ENCODE measurements around the gene SETBP1.

SETBP1 gene

DNA sequence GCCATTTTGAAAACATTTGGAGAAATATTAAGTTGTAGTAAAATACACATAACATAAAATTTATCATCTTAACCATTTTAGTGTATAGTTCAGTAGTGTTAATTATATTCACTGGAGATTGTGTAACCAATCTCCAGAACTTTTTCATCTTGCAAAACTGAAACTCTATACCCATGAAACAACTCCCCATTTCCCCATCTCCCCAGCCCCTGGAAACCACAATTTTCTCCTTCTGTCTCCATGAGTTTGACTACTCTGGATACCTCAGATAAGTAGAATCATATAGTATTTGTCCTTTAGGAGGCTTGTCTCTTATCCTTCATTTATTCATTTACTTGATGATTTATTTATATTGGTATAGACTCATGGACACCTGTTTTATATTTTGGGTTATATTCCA, 392.9 kb downstream of the SETBP1 start:
- Histone ChIP-seq H3K4me1 (ENCODE audit: control insufficient read depth, insufficient read depth, low read length) (no peaks in the 10 kb centered on the region), H3K27ac (ENCODE audit: extremely low read depth, low read depth, low read length) (no peak overlapping the region), H3K4me3 (ENCODE audit: low read depth, low read length) (no peak overlapping the region), H3K36me3 (ENCODE audit: control insufficient read depth in 2 of 2, insufficient read depth in 1 of 2, low read length in 2 of 2) (no peaks in the 10 kb centered on the region), H3K9me3 (ENCODE audit: control insufficient read depth, insufficient read depth, low read depth, low read length) (no peaks in the 10 kb centered on the region)
- TF ChIP-seq ZBTB20 (tag by site-specific recombination; IDR thresholded peaks at IDR 0.05) = no peak
- no peak for TF ChIP-seq ZNF658 (tag by site-specific recombination; IDR thresholded peaks at IDR 0.05)
- no peak for TF ChIP-seq ZNF423 (tag by site-specific recombination; IDR thresholded peaks at IDR 0.05)
- no peak for TF ChIP-seq ZNF621 (tag by site-specific recombination; IDR thresholded peaks at IDR 0.05)
- TF ChIP-seq ZNF548 (tag by site-specific recombination; IDR thresholded peaks at IDR 0.05) = no peak
- TF ChIP-seq ZNF768 (tag by site-specific recombination; IDR thresholded peaks at IDR 0.05) = no peak
- no peak for TF ChIP-seq ZNF350 (tag by site-specific recombination; IDR thresholded peaks at IDR 0.05)
- TF ChIP-seq ZNF24 (tag by site-specific recombination; IDR thresholded peaks at IDR 0.05) = no peak
- ChIA-PET CTCF (interaction anchor here (1.3 kb wide), 1 partner anchor 139 kb away, joined by 6 read pairs; no protein-coding TSS in a partner anchor), POLR2A (no interaction called here)

DNA sequence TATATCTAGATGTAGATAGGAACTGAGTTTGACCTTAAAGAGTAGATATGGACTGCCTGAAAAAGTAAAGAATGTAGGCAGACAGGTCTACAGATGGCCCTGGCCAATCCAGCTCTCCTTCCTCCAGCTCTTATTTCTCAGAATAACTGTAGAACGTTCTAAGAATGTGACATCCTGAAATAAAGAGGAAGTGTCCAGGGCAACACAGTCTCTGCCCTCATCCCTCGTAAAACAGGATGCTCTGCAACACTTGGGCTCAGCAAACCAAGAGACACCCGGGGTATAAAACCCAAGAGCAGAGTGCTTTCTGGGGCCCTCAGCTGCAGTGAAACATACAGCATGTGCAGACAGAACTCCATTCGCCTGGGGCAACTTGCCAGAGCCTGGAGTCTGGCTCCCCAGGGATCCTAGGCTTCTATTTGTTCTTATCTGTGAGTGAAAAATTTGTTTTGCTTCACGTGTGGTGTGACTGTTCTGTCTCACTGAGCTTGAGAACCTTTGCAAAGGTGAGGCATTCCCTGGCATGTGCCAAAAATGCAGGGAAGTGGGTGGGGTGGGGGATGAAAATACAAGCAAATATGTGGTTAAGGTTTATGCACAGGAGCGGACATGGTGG, 401.0 kb downstream of the SETBP1 start:
- POLR2A ChIA-PET = no interaction called here
- Histone ChIP-seq H3K4me3 (ENCODE audit: low read depth, low read length) (no peak overlapping the region), H3K27ac (ENCODE audit: extremely low read depth, low read depth, low read length) (no peak overlapping the region), H3K4me1 (ENCODE audit: control insufficient read depth, insufficient read depth, low read length) (no peaks in the 10 kb centered on the region), H3K9me3 (ENCODE audit: control insufficient read depth, insufficient read depth, low read depth, low read length) (no peaks in the 10 kb centered on the region), H3K36me3 (ENCODE audit: control insufficient read depth in 2 of 2, insufficient read depth in 1 of 2, low read length in 2 of 2) (no peaks in the 10 kb centered on the region)
- CTCF ChIA-PET = no interaction called here
- TF ChIP-seq KLF1 (tag by site-specific recombination; IDR thresholded peaks at IDR 0.05) (no peak), WT1 (tag by site-specific recombination; IDR thresholded peaks at IDR 0.05) (no peak), REST (tag by site-specific recombination; IDR thresholded peaks at IDR 0.05) (no peak), GLIS1 (tag by site-specific recombination; IDR thresholded peaks at IDR 0.05) (no peak), BCL11A (tag by site-specific recombination; IDR thresholded peaks at IDR 0.05; ENCODE audit: low read depth) (no peak), ZNF132 (tag by site-specific recombination; IDR thresholded peaks at IDR 0.05; ENCODE audit: borderline replicate concordance) (no peak), ZNF530 (tag by site-specific recombination; IDR thresholded peaks at IDR 0.05; ENCODE audit: low read depth) (no peak), ZNF112 (tag by site-specific recombination; IDR thresholded peaks at IDR 0.05) (no peak), ZNF26 (tag by site-specific recombination; IDR thresholded peaks at IDR 0.05) (no peak), ZNF223 (tag by site-specific recombination; IDR thresholded peaks at IDR 0.05) (no peak), ZNF555 (tag by site-specific recombination; conservative IDR thresholded peaks at IDR 0.05) (no peak)
